ENCODE data around the gene POU3F1. TPM values are rescaled to one million over a fixed set of nuclear protein-coding genes. Genes with fewer than 3 reads are reported as not detected.

POU3F1 gene
- total RNA-seq, 4 donors from 2014 or later = 0.20 TPM; not detected in 3

DNA sequence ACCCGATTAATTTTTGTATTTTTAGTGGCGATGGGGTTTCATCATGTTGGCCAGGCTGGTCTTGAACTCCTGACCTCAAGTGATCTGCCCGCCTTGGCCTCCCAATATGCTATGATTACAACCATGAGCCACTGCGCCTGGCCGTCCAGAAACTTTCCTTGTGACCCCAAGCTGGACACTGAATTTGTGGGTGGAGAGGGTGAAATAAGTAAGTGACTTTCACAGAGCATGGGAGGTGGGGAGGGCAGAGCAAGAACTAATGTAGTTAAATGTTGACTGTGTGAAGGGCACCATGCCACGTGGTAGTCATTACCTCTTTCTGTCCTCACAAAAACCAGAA, 36.8 kb downstream of the POU3F1 start:
- Histone ChIP-seq H3K9me3 (no peaks in the 10 kb centered on the region), H3K36me3 (peaks cover 0 to 3% of the 10 kb centered on the region in 2 donors), H3K4me3 (no peak overlapping the region), H3K27ac (peak overlapping the region in 1 of 4 donors; percentile 53), H3K27me3 (no peaks in the 10 kb centered on the region), H3K4me1 (peaks cover 0 to 34% (median 14%) of the 10 kb centered on the region in 3 donors)
- no peak for TF ChIP-seq POLR2A (IDR thresholded peaks at IDR 0.05)
- TF ChIP-seq, protein P1, sequence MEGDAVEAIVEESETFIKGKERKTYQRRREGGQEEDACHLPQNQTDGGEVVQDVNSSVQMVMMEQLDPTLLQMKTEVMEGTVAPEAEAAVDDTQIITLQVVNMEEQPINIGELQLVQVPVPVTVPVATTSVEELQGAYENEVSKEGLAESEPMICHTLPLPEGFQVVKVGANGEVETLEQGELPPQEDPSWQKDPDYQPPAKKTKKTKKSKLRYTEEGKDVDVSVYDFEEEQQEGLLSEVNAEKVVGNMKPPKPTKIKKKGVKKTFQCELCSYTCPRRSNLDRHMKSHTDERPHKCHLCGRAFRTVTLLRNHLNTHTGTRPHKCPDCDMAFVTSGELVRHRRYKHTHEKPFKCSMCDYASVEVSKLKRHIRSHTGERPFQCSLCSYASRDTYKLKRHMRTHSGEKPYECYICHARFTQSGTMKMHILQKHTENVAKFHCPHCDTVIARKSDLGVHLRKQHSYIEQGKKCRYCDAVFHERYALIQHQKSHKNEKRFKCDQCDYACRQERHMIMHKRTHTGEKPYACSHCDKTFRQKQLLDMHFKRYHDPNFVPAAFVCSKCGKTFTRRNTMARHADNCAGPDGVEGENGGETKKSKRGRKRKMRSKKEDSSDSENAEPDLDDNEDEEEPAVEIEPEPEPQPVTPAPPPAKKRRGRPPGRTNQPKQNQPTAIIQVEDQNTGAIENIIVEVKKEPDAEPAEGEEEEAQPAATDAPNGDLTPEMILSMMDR (IDR thresholded peaks at IDR 0.05) = no peak
- no peak for TF ChIP-seq POLR2AphosphoS5 (IDR thresholded peaks at IDR 0.05)
- no peak for TF ChIP-seq EP300 (IDR thresholded peaks at IDR 0.05)
- no peak for ATAC-seq
- WGBS, 2 donors (ENCODE audit: low coverage in 1 of 2) = 93 to 100% methylated on average over 3 to 5 of the region's 6 CpGs

DNA sequence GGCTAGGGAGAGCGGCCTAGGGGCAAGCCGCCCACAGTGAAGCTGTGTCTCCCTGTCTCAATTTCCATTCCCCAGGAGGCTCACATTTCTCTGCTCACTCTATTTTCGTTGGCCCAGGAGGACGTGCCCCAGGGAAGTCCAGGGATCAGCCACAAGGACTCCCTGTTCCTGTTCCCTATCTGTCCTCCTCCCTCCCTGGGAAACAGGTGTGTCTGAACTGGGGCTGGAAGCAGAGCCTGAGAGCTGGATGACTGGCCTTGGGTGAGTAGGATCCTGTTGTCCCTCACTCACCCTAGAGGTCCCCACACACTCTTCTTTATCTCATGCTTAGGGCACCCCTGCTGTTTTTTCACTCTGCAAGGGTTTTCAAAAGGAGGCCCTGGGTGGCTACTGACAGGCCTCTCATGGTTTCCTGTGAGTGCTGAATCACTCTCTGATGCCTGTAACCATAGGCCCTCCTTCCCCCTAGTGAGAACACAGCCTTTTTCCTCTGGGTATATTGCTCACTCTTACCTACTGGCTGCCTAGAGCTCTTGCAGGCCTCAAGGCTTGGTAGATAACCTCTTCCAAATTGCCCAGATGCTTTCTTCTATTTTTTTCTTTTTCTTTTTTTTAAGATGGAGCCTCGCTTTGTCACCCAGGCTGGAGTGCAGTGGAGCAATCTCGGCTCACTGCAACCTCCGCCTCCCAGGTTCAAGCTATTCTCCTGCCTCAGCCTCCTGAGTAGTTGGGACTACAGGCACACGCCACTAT, 37.3 kb downstream of the POU3F1 start:
- H3K27ac ChIP-seq = peak overlapping the region in 1 of 4 donors; percentile 53
- H3K4me1 ChIP-seq = peaks cover 0 to 34% (median 14%) of the 10 kb centered on the region in 3 donors
- H3K36me3 ChIP-seq = no peaks in the 10 kb centered on the region
- ATAC-seq = no peak
- WGBS, 2 donors (ENCODE audit: low coverage in 1 of 2) = 92 to 100% methylated on average over 2 to 5 of the region's 8 CpGs
- H3K27me3 ChIP-seq = no peaks in the 10 kb centered on the region
- TF ChIP-seq POLR2A (IDR thresholded peaks at IDR 0.05) = no peak
- TF ChIP-seq EP300 (IDR thresholded peaks at IDR 0.05) = no peak
- TF ChIP-seq POLR2AphosphoS5 (IDR thresholded peaks at IDR 0.05) = no peak
- TF ChIP-seq, protein P1 (IDR thresholded peaks at IDR 0.05) = no peak
- no peaks in the 10 kb centered on the region for H3K9me3 ChIP-seq
- no peak overlapping the region for H3K4me3 ChIP-seq

DNA sequence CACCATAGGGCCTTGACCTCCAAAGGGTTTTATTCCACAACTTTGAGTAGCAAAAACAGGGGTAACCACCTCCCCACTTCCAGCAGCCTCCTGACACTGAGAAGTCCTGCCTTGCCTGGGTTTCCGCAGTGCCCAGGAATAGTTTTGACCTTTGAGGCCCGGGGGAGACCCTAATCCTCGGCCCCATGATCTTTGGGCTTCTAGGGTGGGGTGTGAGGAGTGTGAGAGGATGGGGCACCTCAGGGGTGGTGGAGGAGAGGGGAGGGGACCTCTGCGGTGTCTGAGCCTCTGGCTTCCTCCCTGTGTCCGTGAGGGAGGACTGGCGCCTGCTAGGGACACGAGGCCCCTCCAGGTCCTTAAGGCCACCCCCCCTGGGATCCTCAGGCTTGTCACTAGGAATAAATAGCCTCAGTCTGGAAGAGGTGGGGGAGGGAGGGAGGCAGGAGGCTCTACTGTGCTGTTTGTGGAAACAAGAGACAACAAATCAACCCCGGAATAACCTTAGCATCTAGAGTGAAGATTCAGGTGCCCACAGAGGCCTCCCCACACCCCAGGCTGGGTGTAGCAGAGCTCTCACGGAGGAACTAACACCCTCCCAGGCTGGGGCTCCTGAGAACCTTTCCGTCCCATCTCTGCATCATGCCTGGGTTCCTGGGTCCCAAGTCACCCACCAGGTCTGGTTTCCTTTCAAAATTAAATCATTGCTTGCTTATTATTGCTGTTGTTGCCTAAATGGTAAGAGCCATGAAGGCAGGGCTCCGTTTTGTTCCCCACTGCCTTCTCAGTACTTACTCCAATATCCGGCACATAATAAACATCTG, 40.4 kb downstream of the POU3F1 start:
- no peak for TF ChIP-seq POLR2AphosphoS5 (IDR thresholded peaks at IDR 0.05)
- TF ChIP-seq POLR2A (IDR thresholded peaks at IDR 0.05) = no peak
- no peak for TF ChIP-seq EP300 (IDR thresholded peaks at IDR 0.05)
- TF ChIP-seq, protein P1 (IDR thresholded peaks at IDR 0.05) = no peak
- no peaks in the 10 kb centered on the region for H3K27me3 ChIP-seq
- peak overlapping the region; percentile 59 to 95 (median 89) for H3K27ac ChIP-seq
- peak overlapping the region in 1 of 2 donors; percentile 79 for H3K4me3 ChIP-seq
- H3K4me1 ChIP-seq = peaks cover 3 to 47% (median 28%) of the 10 kb centered on the region in 3 donors
- no peak for ATAC-seq
- H3K36me3 ChIP-seq = no peaks in the 10 kb centered on the region
- no peaks in the 10 kb centered on the region for H3K9me3 ChIP-seq
- 59 to 92% methylated on average over 2 to 7 of the region's 12 CpGs for WGBS, 2 donors (ENCODE audit: low coverage in 1 of 2)

DNA sequence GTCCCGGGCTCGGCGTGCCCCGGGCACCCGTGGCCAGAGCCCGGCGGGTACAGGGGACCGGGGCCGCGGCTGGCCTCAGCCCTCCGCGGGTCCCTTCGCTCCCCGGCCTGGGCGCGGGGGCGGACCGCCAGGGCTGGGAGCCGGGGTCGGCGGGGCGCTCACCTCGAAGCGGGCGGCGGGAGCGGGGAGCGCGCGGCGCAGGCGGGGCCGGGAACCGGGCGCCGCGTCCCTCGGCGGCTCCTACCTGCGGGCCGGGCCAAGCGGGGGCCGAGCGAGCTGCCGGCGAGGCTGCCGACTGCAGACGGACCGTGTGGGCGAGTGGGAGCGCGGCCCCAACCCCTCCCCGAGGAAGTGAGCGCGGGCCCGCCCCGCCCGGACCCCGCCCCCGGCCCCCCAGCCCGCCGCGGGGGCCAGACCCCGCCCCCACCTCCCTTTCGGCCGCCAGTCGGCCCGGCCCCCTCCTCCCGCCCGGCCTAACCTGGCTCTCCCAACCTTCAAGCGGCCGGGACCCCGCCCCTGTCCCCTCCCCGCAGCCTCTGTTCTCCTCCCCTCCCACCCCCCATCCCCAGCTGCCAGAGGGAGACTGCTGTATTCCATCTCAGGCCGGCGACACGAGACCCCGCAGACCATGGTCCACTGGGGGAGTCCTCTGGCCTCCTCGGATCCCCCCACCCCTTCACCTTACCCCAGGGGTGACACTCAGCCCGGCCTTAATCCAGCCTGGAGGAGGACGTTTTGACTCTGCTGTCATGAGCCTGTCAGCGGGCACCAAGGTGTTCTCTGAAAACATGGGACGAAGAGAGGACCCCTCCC, 41.2 kb downstream of the POU3F1 start, which contains the start of gene FHL3:
FHL3 (minus strand) TSS at position 320 of the 813 bp plus-strand sequence. CDS start 6,102 bp downstream, outside the sequence.
- no CpG with 5 or more reads among the region's 83 CpGs for WGBS, 2 donors (ENCODE audit: low coverage in 1 of 2)
- TF ChIP-seq POLR2AphosphoS5 (IDR thresholded peaks at IDR 0.05) (peak; percentile 75), POLR2A (IDR thresholded peaks at IDR 0.05) (peak; percentile 45 to 65), EP300 (IDR thresholded peaks at IDR 0.05) (no peak)
- TF ChIP-seq, protein P1 (IDR thresholded peaks at IDR 0.05) = peak in 2 of 4 experiments; percentile 2 to 12
- no peaks in the 10 kb centered on the region for H3K9me3 ChIP-seq
- peak within 1 kb of the TSS; percentile 76 to 79 for H3K4me3 ChIP-seq
- ATAC-seq = peak; percentile 69
- no peaks in the 10 kb centered on the region for H3K27me3 ChIP-seq
- peak within 1 kb of the TSS; percentile 59 to 95 (median 89) for H3K27ac ChIP-seq
- H3K4me1 ChIP-seq = peaks cover 7 to 55% (median 36%) of the 10 kb centered on the region in 3 donors
- H3K36me3 ChIP-seq = no peaks in the 10 kb centered on the region

Data from gastroesophageal sphincter (tissue), 4 donors.